ENCODE results near the gene CAPN12. TPM values are rescaled to one million over a fixed set of nuclear protein-coding genes. Genes with fewer than 3 reads are reported as not detected.
"Not testable (repeated sequence)": the region's sequence is repeated elsewhere in the genome, so short reads cannot be mapped to it uniquely, and the experiment has no call there.

Gene CAPN12
- polyA plus RNA-seq, 3 donors: 1.8 TPM; not detected in 2

- H3K4me3 Mint-ChIP-seq: peak within 1 kb of the TSS in 1 of 2 donors; percentile 14
- no peak within 1 kb of the TSS for H3K27ac Mint-ChIP-seq
- H3K36me3 ChIP-seq (replicated peaks in 1 of 2; ENCODE audit: control insufficient read depth in 1 of 2, insufficient read depth in 2 of 2, low read length in 2 of 2): no peaks in the 10 kb centered on the region
- H3K9me3 ChIP-seq (replicated peaks in 1 of 2; ENCODE audit: control insufficient read depth in 1 of 2, insufficient read depth in 1 of 2, low read length in 2 of 2): no peaks in the 10 kb centered on the region
- H3K27ac ChIP-seq (ENCODE audit: low read depth in 1 of 2, low read length in 2 of 2): no peak within 1 kb of the TSS
- WGBS (ENCODE audit: insufficient coverage): 94% methylated on average over 3 of the region's 14 CpGs
- no peaks in the 10 kb centered on the region for H3K9me3 Mint-ChIP-seq
- H3K4me3 ChIP-seq (replicated peaks in 1 of 3; ENCODE audit: low read depth in 2 of 3, low read length in 3 of 3): no peak within 1 kb of the TSS
- peaks cover 5 to 13% of the 10 kb centered on the region in 2 donors for H3K4me1 ChIP-seq (ENCODE audit: control insufficient read depth in 1 of 2, insufficient read depth in 2 of 2, low read length in 2 of 2)
- peaks cover 5% of the 10 kb centered on the region for H3K4me1 Mint-ChIP-seq
- no peaks in the 10 kb centered on the region for H3K36me3 Mint-ChIP-seq
- H3K4me2 ChIP-seq (replicated peaks; ENCODE audit: extremely low read depth, low read length, poor library complexity, severe bottlenecking): no peak within 1 kb of the TSS
- H3K27me3 Mint-ChIP-seq (ENCODE audit: low read depth in 3 of 3): peaks cover 0 to 4% (median under 1%) of the 10 kb centered on the region in 3 donors
- H3K27me3 ChIP-seq (ENCODE audit: control insufficient read depth in 2 of 2, insufficient read depth in 2 of 2, low read length in 2 of 2): no peaks in the 10 kb centered on the region
- H4K20me1 ChIP-seq (ENCODE audit: insufficient read depth, low read length): no peaks in the 10 kb centered on the region
- no peak for DNase-seq
- no peaks in the 10 kb centered on the region for H3K79me2 ChIP-seq (ENCODE audit: insufficient read depth, low read length)
- TF ChIP-seq, protein P1, sequence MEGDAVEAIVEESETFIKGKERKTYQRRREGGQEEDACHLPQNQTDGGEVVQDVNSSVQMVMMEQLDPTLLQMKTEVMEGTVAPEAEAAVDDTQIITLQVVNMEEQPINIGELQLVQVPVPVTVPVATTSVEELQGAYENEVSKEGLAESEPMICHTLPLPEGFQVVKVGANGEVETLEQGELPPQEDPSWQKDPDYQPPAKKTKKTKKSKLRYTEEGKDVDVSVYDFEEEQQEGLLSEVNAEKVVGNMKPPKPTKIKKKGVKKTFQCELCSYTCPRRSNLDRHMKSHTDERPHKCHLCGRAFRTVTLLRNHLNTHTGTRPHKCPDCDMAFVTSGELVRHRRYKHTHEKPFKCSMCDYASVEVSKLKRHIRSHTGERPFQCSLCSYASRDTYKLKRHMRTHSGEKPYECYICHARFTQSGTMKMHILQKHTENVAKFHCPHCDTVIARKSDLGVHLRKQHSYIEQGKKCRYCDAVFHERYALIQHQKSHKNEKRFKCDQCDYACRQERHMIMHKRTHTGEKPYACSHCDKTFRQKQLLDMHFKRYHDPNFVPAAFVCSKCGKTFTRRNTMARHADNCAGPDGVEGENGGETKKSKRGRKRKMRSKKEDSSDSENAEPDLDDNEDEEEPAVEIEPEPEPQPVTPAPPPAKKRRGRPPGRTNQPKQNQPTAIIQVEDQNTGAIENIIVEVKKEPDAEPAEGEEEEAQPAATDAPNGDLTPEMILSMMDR (IDR thresholded peaks at IDR 0.05): no peak
- no peak within 1 kb of the TSS for H2AFZ ChIP-seq (ENCODE audit: insufficient read depth, low read depth, low read length, poor library complexity, severe bottlenecking)
- no peak within 1 kb of the TSS for H3K9ac ChIP-seq (ENCODE audit: insufficient read depth, low read length, poor library complexity, severe bottlenecking)
- intact Hi-C loops (cut with micrococcal nuclease): no loop called here
Observed at GRCh38 chr19:38773469-38774177, 29.3 kb upstream of the CAPN12 start, which contains the start of gene LGALS7. Gene LGALS7 (minus strand): TSS chr19:38773517. CDS start chr19:38773492, 25 bp downstream.

- H3K9ac ChIP-seq (ENCODE audit: insufficient read depth, low read length, poor library complexity, severe bottlenecking); DNase-seq; H3K27me3 ChIP-seq (ENCODE audit: control insufficient read depth in 2 of 2, insufficient read depth in 2 of 2, low read length in 2 of 2); H3K27ac ChIP-seq (ENCODE audit: low read depth in 1 of 2, low read length in 2 of 2); H3K27ac Mint-ChIP-seq; H3K27me3 Mint-ChIP-seq (ENCODE audit: low read depth in 3 of 3); H3K9me3 ChIP-seq (replicated peaks in 1 of 2; ENCODE audit: control insufficient read depth in 1 of 2, insufficient read depth in 1 of 2, low read length in 2 of 2); H3K4me3 Mint-ChIP-seq; intact Hi-C loops (cut with micrococcal nuclease); H3K36me3 Mint-ChIP-seq; H4K20me1 ChIP-seq (ENCODE audit: insufficient read depth, low read length); H3K4me2 ChIP-seq (replicated peaks; ENCODE audit: extremely low read depth, low read length, poor library complexity, severe bottlenecking); H3K9me3 Mint-ChIP-seq; H3K4me3 ChIP-seq (replicated peaks in 1 of 3; ENCODE audit: low read depth in 2 of 3, low read length in 3 of 3); H2AFZ ChIP-seq (ENCODE audit: insufficient read depth, low read depth, low read length, poor library complexity, severe bottlenecking); H3K4me1 Mint-ChIP-seq; H3K79me2 ChIP-seq (ENCODE audit: insufficient read depth, low read length); H3K36me3 ChIP-seq (replicated peaks in 1 of 2; ENCODE audit: control insufficient read depth in 1 of 2, insufficient read depth in 2 of 2, low read length in 2 of 2): not testable (repeated sequence)
- WGBS (ENCODE audit: insufficient coverage): no CpG with 5 or more reads among the region's 30 CpGs
- H3K4me1 ChIP-seq (ENCODE audit: control insufficient read depth in 1 of 2, insufficient read depth in 2 of 2, low read length in 2 of 2): peaks cover 5 to 13% of the 10 kb centered on the region in 2 donors
Observed at GRCh38 chr19:38771569-38771968, 27.3 kb upstream of the CAPN12 start.

DNA sequence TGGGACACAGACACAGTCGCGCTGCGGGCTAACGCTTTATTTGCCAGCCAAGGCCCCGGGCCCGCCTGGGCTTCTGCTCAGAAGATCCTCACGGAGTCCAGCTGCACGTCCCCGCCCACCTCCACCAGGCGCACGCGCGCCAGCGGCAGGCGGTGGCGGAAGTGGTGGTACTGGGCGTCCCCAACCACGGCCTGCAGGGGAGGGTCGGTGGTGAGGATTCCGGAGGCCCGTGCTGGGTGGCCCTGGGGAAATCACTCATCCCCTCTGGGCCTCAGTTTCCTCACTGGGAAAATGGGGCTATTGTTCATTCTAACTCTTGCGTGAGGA lies 26.6 kb upstream of the CAPN12 start:
- H3K4me1 ChIP-seq (ENCODE audit: control insufficient read depth in 1 of 2, insufficient read depth in 2 of 2, low read length in 2 of 2): peaks cover 5 to 13% of the 10 kb centered on the region in 2 donors
- H3K79me2 ChIP-seq (ENCODE audit: insufficient read depth, low read length); H2AFZ ChIP-seq (ENCODE audit: insufficient read depth, low read depth, low read length, poor library complexity, severe bottlenecking); H3K9me3 ChIP-seq (replicated peaks in 1 of 2; ENCODE audit: control insufficient read depth in 1 of 2, insufficient read depth in 1 of 2, low read length in 2 of 2); H3K9me3 Mint-ChIP-seq; intact Hi-C loops (cut with micrococcal nuclease); DNase-seq; H4K20me1 ChIP-seq (ENCODE audit: insufficient read depth, low read length); H3K27me3 Mint-ChIP-seq (ENCODE audit: low read depth in 3 of 3); H3K9ac ChIP-seq (ENCODE audit: insufficient read depth, low read length, poor library complexity, severe bottlenecking); H3K4me3 ChIP-seq (replicated peaks in 1 of 3; ENCODE audit: low read depth in 2 of 3, low read length in 3 of 3); H3K4me2 ChIP-seq (replicated peaks; ENCODE audit: extremely low read depth, low read length, poor library complexity, severe bottlenecking); H3K27me3 ChIP-seq (ENCODE audit: control insufficient read depth in 2 of 2, insufficient read depth in 2 of 2, low read length in 2 of 2); H3K27ac Mint-ChIP-seq; H3K36me3 ChIP-seq (replicated peaks in 1 of 2; ENCODE audit: control insufficient read depth in 1 of 2, insufficient read depth in 2 of 2, low read length in 2 of 2); H3K4me1 Mint-ChIP-seq; H3K27ac ChIP-seq (ENCODE audit: low read depth in 1 of 2, low read length in 2 of 2); H3K36me3 Mint-ChIP-seq; H3K4me3 Mint-ChIP-seq: not testable (repeated sequence)
- no CpG with 5 or more reads among the region's 22 CpGs for WGBS (ENCODE audit: insufficient coverage)

DNA sequence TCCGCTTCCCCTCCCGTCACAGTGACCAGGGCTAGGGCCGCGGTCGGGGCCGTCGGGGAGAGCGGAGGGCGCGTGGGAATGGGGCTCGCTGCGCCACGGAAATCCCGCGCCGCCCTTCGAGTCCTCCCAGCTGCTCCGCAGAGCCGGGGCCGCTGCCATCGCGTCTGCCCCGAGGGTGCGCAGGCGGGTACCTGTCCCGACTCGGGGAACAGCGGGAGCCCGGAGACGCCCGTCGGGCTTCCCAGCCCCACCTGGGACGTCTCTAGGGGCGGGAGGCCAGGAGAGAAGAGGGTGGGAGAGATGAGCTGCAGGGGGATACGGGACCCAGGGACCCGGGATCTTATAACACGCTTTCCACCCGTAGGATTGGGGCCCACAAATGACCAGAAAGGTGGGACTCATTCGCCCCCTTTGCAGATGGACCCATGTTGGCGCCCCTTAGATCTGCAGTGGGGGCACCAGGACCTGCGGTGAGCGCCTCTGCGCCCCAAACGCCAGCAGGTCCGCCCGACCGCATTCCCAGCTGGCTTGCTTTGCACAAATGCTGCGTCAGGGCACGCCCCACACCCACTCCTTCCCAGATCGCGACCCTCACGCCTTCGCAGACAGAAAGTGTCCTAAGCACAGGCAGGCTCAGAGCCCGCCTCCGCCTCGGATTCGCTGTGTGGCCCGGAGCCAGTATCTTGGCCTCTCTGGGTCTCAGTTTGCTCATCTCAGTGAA lies 26.1 kb upstream of the CAPN12 start:
- peak overlapping the region in 1 of 2 donors; percentile 81 for H3K27ac ChIP-seq (ENCODE audit: low read depth in 1 of 2, low read length in 2 of 2)
- WGBS (ENCODE audit: insufficient coverage): 9% methylated on average over 10 of the region's 58 CpGs
- H3K4me1 Mint-ChIP-seq; H3K36me3 Mint-ChIP-seq; intact Hi-C loops (cut with micrococcal nuclease); H3K27me3 ChIP-seq (ENCODE audit: control insufficient read depth in 2 of 2, insufficient read depth in 2 of 2, low read length in 2 of 2); H3K27ac Mint-ChIP-seq; DNase-seq; H3K9me3 ChIP-seq (replicated peaks in 1 of 2; ENCODE audit: control insufficient read depth in 1 of 2, insufficient read depth in 1 of 2, low read length in 2 of 2); H3K79me2 ChIP-seq (ENCODE audit: insufficient read depth, low read length); H3K27me3 Mint-ChIP-seq (ENCODE audit: low read depth in 3 of 3); H4K20me1 ChIP-seq (ENCODE audit: insufficient read depth, low read length); H3K9me3 Mint-ChIP-seq; H3K36me3 ChIP-seq (replicated peaks in 1 of 2; ENCODE audit: control insufficient read depth in 1 of 2, insufficient read depth in 2 of 2, low read length in 2 of 2): not testable (repeated sequence)
- peak overlapping the region; percentile 27 to 75 (median 44) for H3K4me3 ChIP-seq (replicated peaks in 1 of 3; ENCODE audit: low read depth in 2 of 3, low read length in 3 of 3)
- H3K4me2 ChIP-seq (replicated peaks; ENCODE audit: extremely low read depth, low read length, poor library complexity, severe bottlenecking): peak overlapping the region; percentile 79
- peak overlapping the region; percentile 92 for H2AFZ ChIP-seq (ENCODE audit: insufficient read depth, low read depth, low read length, poor library complexity, severe bottlenecking)
- H3K4me1 ChIP-seq (ENCODE audit: control insufficient read depth in 1 of 2, insufficient read depth in 2 of 2, low read length in 2 of 2): peaks cover 5 to 13% of the 10 kb centered on the region in 2 donors
- peak overlapping the region; percentile 55 for H3K9ac ChIP-seq (ENCODE audit: insufficient read depth, low read length, poor library complexity, severe bottlenecking)
- peak overlapping the region; percentile 51 to 68 for H3K4me3 Mint-ChIP-seq
